Measurements from ENCODE around the gene FBRSL1. TPM values are rescaled to one million over a fixed set of nuclear protein-coding genes. Genes with fewer than 3 reads are reported as not detected.

Gene FBRSL1
- total and polyA plus RNA-seq, 2 donors (not counting 3 experiments of a cell fraction or from before 2014, with no cell fraction given) = 19.3 to 79.8 TPM

DNA sequence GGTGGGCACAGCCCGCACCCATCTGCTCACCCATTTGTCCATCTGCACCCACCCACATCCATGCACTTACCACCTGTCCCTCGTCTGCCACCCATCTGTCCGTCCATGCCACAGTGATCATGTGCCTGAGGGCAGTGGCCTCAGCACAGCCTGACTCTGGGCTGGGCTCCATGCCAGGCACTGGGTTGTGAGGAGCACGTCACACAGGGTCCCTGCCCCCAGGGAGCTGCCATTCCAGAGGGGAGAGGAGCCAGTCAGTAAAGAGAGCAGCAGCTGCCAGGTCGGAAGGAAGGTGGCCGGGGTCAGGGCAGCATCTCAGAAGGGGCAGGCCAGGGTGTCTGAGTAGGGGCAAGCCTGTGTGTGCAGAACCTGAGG lies 43.6 kb downstream of the FBRSL1 start:
- Histone ChIP-seq H3K27me3 (ENCODE audit: control insufficient read depth in 2 of 2, insufficient read depth in 2 of 2, low read length in 2 of 2) (no peaks in the 10 kb centered on the region), H3K9ac (replicated peaks; ENCODE audit: extremely low read depth, insufficient read depth, low read length) (no peak overlapping the region), H3K9me1 (replicated peaks; ENCODE audit: control insufficient read depth, extremely low read depth, insufficient read depth, low read length) (no peaks in the 10 kb centered on the region), H4K20me1 (replicated peaks; ENCODE audit: control insufficient read depth, extremely low read depth, insufficient read depth, low read length) (no peaks in the 10 kb centered on the region), H2AFZ (ENCODE audit: low read depth, low read length) (no peak overlapping the region), H3K79me2 (ENCODE audit: control insufficient read depth, insufficient read depth, low read length) (no peaks in the 10 kb centered on the region), H3K4me1 (ENCODE audit: control insufficient read depth, extremely low read depth, insufficient read depth, low read length) (no peaks in the 10 kb centered on the region), H3K4me3 (replicated peaks in 1 of 3; ENCODE audit: insufficient read depth in 1 of 3, low read depth in 1 of 3, low read length in 3 of 3) (no peak overlapping the region), H3K4me2 (ENCODE audit: insufficient read depth, low read length) (no peak overlapping the region), H3K9me3 (replicated peaks; ENCODE audit: control insufficient read depth, insufficient read depth, low read length) (no peaks in the 10 kb centered on the region), H3K36me3 (ENCODE audit: control insufficient read depth in 2 of 2, extremely low read depth in 1 of 2, insufficient read depth in 2 of 2, low read length in 2 of 2) (no peaks in the 10 kb centered on the region), H3K27ac (ENCODE audit: insufficient read depth, low read depth, low read length) (no peak overlapping the region)
- FAIRE-seq (no peak), DNase-seq (ENCODE audit: low read depth, low spot score) (no peak)
- BruUV-seq (replicated peaks) = no TSS peak
- intact Hi-C loops (cut with micrococcal nuclease) = no loop called here
- CTCF ChIA-PET = no interaction called here
- TF ChIP-seq, protein P1, sequence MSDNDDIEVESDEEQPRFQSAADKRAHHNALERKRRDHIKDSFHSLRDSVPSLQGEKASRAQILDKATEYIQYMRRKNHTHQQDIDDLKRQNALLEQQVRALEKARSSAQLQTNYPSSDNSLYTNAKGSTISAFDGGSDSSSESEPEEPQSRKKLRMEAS (IDR thresholded peaks at IDR 0.05; ENCODE audit: insufficient read depth, insufficient read length) = no peak
- TF ChIP-seq GATA2 (IDR thresholded peaks at IDR 0.05; ENCODE audit: insufficient read depth, insufficient read length, low read depth, low read length) (no peak), FOS (IDR thresholded peaks at IDR 0.05; ENCODE audit: borderline replicate concordance, insufficient read depth, low read length) (no peak), EZH2 (IDR thresholded peaks at IDR 0.05; ENCODE audit: borderline replicate concordance, low read depth, low read length, severe bottlenecking) (no peak), POLR2A (IDR thresholded peaks at IDR 0.05; ENCODE audit: low read depth, low read length) (no peak), POLR2AphosphoS5 (IDR thresholded peaks at IDR 0.05; ENCODE audit: insufficient read depth, low read depth, low read length) (no peak), MYC (IDR thresholded peaks at IDR 0.05; ENCODE audit: low read depth, low read length) (no peak), JUN (IDR thresholded peaks at IDR 0.05; ENCODE audit: borderline replicate concordance, insufficient read depth, insufficient read length, low read depth) (no peak)
- TF ChIP-seq, protein P2, sequence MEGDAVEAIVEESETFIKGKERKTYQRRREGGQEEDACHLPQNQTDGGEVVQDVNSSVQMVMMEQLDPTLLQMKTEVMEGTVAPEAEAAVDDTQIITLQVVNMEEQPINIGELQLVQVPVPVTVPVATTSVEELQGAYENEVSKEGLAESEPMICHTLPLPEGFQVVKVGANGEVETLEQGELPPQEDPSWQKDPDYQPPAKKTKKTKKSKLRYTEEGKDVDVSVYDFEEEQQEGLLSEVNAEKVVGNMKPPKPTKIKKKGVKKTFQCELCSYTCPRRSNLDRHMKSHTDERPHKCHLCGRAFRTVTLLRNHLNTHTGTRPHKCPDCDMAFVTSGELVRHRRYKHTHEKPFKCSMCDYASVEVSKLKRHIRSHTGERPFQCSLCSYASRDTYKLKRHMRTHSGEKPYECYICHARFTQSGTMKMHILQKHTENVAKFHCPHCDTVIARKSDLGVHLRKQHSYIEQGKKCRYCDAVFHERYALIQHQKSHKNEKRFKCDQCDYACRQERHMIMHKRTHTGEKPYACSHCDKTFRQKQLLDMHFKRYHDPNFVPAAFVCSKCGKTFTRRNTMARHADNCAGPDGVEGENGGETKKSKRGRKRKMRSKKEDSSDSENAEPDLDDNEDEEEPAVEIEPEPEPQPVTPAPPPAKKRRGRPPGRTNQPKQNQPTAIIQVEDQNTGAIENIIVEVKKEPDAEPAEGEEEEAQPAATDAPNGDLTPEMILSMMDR (IDR thresholded peaks at IDR 0.05; ENCODE audit: extremely low read depth in 1 of 2, insufficient read depth in 1 of 2, low read depth in 1 of 2, low read length in 2 of 2) = no peak
- dilution Hi-C loops (cut with MboI; ENCODE audit: extremely low pct_ligation_motif_present, low sequenced_read_pairs) = no loop called here
- POLR2A ChIA-PET = no interaction called here
